Uterus (tissue), 2 donors: ENCODE data around the gene VWA8.
"Not testable (repeated sequence)": the region's sequence is repeated elsewhere in the genome, so short reads cannot be mapped to it uniquely, and the experiment has no call there.

Experiments
- CTCF ChIP-seq, 4 experiments: fragments of 200-600 bp in 2 of 4; fragments of 450-650 bp in 2 of 4; sonication (generic) in 2 of 4; IDR thresholded peaks; one replicate each; pipeline ENCODE4 v1.5.1; 2016 to 2019; ENCODE audit warnings: antibody characterized with exemption in 4 of 4, mild to moderate bottlenecking in 2 of 4, moderate library complexity in 1 of 4
- POLR2A ChIP-seq, 2 donors: fragments of 450-650 bp; IDR thresholded peaks; one replicate each; pipeline ENCODE4 v1.6.1; 2016; ENCODE audit warnings: antibody characterized with exemption in 2 of 2, mild to moderate bottlenecking in 1 of 2, moderate library complexity in 1 of 2

- not testable (repeated sequence) for TF ChIP-seq CTCF, POLR2A (IDR thresholded peaks at IDR 0.05)
Observed at GRCh38 chr13:41803445-41803735, 157.5 kb downstream of the VWA8 start.
